GM21367 (cell line): ENCODE results near the gene ARFGEF3.
"Not testable (repeated sequence)": the region's sequence is repeated elsewhere in the genome, so short reads cannot be mapped to it uniquely, and the experiment has no call there.

ENCODE experiments used
- ATAC-seq: cut with Tn5 transposase; IDR thresholded peaks from one replicate; pipeline ENCODE4 v1.9.1; 2021; ENCODE audit not compliant: unreplicated experiment

ARFGEF3 gene

GRCh38 chr6:138206862-138207261 is 45.1 kb downstream of the ARFGEF3 start:
- no peak for ATAC-seq

- no peak for ATAC-seq
Observed at GRCh38 chr6:138211048-138211581, 49.4 kb downstream of the ARFGEF3 start.

DNA sequence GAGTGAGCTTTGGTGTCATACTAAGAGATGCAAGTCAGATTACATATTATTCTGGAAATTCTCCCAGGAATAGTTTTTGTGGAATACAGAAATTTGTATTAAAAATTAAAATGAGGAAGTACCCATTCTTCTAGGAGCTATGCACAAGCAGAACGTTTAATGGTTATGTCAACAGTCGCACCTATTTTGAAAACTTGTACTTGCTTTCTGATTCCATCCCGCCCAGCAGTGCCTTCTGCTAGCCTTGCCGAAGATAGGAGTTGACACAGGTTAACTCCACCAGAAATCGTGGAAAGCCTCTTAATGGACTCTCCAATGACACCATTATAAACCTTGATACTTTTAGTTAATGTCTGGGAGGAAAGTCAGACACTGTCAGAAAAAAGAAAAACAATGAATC is 49.9 kb downstream of the ARFGEF3 start:
- ATAC-seq: no peak

- not testable (repeated sequence) for ATAC-seq
Observed at GRCh38 chr6:138212530-138212929, 50.8 kb downstream of the ARFGEF3 start.

- no peak for ATAC-seq
Observed at GRCh38 chr6:138215093-138215782, 53.5 kb downstream of the ARFGEF3 start.

DNA sequence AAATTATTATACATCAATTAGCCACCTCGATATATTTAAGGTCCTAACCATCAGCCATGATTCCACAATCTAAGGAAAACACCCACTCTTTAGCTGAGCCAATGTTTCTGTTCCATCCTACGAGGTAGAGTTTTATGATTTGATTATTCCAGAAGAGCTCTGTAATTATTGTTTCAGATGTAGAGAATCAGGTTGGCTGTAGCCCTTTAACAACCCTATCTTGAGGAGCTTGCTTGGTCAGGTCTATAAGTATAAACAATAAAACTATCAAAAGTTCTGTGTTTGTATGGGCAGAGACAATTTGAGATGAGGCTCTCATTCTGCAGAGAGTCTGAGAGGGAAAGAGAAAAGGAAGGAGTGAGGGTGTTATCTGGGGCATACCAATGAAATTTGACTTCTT is 56.7 kb downstream of the ARFGEF3 start, which contains the start of gene PBOV1:
TSS of gene PBOV1 (minus strand) at position 43 of the 400 bp plus-strand sequence. CDS start 96 bp downstream, outside the sequence.
- no peak for ATAC-seq

DNA sequence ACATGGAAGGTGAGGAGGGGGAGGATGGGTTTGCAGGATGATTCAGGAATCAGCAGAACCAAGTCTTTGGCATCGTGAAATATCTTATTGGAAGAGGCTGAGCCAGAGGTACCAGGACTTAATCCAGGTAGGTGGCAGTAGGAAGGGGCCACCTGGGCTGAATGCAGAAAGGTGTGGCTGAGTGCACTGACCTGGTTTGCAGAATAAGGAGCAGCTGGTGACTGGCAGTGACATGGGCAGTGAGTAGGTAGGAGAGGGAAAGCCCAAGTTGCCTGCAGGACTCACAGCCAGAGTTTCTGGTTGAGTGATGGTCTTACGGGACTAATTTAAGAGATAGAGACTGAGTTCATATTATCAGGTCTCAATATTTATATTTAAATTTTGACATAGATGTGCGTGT is 57.7 kb downstream of the ARFGEF3 start:
- no peak for ATAC-seq

DNA sequence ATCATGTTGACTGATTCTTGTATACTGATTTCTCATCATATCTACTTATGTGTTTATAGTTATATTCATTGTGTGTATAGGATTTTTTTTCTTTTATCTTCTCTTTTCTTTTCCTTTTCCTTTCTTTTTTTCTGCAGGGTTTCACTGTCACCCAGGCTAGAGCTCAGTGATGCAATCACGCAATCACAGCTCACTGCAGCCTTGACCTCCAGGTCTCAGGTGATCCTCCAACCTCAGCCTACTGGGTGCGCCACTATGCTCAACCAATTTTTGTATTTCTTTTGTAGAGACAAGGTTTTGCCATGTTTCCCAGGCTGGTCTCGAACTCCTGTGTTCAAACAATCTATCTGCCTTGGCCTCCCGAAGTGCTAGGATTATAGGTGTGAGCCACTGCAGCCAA is 58.2 kb downstream of the ARFGEF3 start:
- ATAC-seq: no peak

GRCh38 chr6:138222901-138223546 is 61.3 kb downstream of the ARFGEF3 start:
- ATAC-seq: no peak

DNA sequence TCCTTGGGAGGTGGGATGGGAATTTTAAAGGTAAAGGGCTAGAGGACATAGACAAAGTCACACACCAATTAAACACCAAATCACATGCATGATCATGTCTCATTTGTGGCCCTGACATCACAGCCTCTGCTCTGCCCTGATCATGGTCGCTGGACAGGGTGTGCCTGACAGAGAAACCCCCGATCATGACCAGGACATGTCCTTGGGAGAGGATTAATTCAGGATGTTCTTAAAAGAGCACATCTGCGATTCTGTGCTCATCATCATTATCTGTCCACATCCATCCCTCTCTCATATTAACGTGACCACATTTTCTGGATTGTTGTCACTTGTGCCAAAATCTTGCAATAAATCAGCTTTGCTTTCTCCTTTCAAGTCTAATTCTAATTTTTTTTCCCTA is 64.2 kb downstream of the ARFGEF3 start:
- ATAC-seq: no peak

- no peak for ATAC-seq
Observed at GRCh38 chr6:138226700-138227315, 65.1 kb downstream of the ARFGEF3 start.

- ATAC-seq: no peak
Observed at GRCh38 chr6:138227316-138227781, 65.6 kb downstream of the ARFGEF3 start.

DNA sequence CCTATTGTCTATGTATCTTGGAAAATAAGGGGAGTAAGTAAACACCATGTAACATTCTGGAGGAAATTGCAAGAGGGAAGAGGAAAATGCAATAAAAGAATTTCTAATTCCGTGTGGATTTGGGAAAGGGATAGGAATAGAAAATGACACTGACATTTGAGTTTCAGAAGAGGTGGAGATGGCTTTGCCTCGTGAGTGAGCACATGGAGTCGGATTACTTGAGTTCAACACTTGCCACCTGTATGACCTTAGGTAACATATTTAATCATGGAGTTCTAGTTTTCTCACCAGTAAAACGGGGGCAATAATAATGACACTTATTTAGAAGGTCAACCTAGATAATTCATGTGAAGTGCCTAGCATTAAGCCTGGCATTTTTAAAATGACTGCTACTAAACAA is 67.3 kb downstream of the ARFGEF3 start:
- ATAC-seq: no peak

DNA sequence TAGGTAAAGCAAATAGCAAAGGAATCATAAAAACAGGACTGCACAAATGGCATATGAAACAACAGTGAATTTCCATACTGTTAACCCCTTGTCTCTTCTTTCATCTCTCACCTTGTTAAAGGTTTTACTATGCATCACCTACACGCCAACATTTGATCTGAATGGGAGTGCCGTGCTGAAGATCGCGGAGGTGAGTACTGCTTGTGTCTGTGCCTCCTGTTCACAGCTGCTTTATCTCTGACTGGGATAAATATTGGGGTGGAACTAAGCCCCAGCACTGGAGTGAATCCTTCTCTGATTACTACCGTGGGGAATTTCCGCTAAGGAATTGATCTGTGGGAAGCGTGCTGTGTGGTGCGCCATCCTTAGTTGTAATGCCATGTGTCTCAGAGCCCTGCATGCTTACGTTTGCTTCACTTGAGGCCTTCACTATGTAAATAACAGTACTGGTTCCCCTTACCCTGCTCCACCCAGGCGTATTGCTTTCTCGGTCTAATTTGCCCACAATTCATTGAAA is 68.0 kb downstream of the ARFGEF3 start:
- ATAC-seq: no peak

GRCh38 chr6:138230221-138230620 is 68.5 kb downstream of the ARFGEF3 start:
- ATAC-seq: no peak

- no peak for ATAC-seq
Observed at GRCh38 chr6:138230759-138231380, 69.1 kb downstream of the ARFGEF3 start.

DNA sequence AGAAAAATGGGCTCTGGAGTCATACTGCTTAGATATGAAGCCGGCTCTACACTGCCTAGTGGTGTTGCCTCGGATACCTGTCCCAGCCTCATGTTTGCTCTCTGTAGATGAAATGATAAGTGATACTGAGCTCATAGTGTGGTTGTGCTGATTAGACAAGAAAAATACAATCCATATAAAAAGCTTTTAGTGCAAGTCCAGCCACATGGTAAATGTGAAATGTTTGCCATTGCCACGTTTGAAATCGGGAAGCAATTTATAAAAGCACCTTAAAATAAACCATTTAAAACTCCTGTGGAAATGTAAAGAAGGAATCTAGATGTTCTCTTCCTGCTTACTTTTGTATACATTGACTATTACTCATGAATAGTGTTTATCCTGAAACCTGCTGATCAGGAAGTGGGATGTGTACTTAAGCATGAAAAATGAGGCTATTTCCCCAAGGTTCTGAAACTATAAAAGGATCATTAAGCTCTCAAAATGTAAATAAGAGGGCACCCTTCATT is 69.7 kb downstream of the ARFGEF3 start:
- ATAC-seq: no peak

DNA sequence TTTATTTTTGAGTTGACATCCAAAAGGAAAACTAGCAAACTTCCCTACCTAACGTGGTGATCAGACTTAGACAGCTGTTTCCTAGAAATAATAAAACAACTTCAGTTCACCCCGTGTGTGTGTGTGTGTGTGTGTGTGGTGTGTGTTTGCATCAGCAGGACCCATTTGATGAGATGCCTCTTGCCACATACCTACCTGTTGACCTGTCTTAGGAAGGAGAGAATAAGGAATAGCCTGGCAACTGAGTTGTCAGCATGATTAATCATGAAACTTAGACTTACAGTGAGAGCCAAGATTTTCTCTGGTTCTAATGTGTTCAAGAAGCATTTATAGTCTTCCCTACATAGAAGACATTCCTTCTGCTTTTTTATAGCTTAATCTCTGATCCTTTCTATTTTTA is 72.6 kb downstream of the ARFGEF3 start:
- no peak for ATAC-seq

- ATAC-seq: no peak
Observed at GRCh38 chr6:138235205-138235604, 73.5 kb downstream of the ARFGEF3 start.

GRCh38 chr6:138235693-138236092 is 74.0 kb downstream of the ARFGEF3 start:
- ATAC-seq: no peak

DNA sequence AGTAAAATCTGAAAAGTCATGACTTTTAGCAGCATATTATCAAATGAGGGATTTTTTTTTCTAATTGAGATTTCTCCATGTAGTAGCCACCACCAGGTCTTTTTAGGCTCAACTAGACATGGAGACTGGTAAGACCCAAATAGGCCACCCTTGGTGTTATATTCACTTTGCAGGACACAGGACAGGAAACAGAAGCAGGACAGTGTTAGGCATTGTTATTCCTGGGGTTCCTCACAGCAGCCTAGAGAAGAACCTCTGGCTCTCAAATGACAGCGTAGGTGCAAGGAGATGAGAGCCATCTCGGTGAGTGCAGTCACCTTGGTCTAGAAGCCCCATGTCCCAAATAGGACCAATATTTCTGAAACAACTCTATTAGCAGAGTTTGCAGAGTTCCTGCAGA is 75.7 kb downstream of the ARFGEF3 start:
- no peak for ATAC-seq
